Keratinocyte (primary cell): ENCODE data around the gene VRK1. TPM values are rescaled to one million over a fixed set of nuclear protein-coding genes. Genes with fewer than 3 reads are reported as not detected.

Source experiments
- DNase-seq: peaks from one replicate; pipeline ENCODE4 v3.0.0-alpha.2; 2011; ENCODE audit warnings: low read depth, missing footprints, low spot score
- FAIRE-seq: peaks from 2 replicates; lab custom pipeline; 2011; peaks lifted over from hg19 to GRCh38; lab: Jason Lieb, UNC
- H2AFZ ChIP-seq: 2 replicates; pipeline ENCODE4 v1.6.0; 2012; ENCODE audit warnings: low read length, control low read depth, inconsistent platforms; ENCODE audit not compliant: control insufficient read depth
- H3K27ac ChIP-seq: 2 replicates; pipeline ENCODE4 v1.5.1; 2011; ENCODE audit warnings: low read length; ENCODE audit not compliant: control insufficient read depth, insufficient read depth
- H3K27me3 ChIP-seq: 3 replicates; pipeline ENCODE4 v1.6.0; 2011; ENCODE audit warnings: low read length; ENCODE audit not compliant: control insufficient read depth, insufficient read depth; ENCODE audit errors: extremely low read depth
- H3K36me3 ChIP-seq, 2 experiments: 2 replicates in 1 of 2; 3 replicates in 1 of 2; pipeline ENCODE4 v1.5.1; 2011; ENCODE audit warnings: low read length in 2 of 2, mild to moderate bottlenecking in 1 of 2; ENCODE audit not compliant: control insufficient read depth in 2 of 2, insufficient read depth in 2 of 2; ENCODE audit errors: extremely low read depth in 1 of 2
- H3K4me1 ChIP-seq: 3 replicates; pipeline ENCODE4 v1.5.1; 2011; ENCODE audit warnings: low read length; ENCODE audit not compliant: control insufficient read depth, insufficient read depth; ENCODE audit errors: extremely low read depth
- H3K4me2 ChIP-seq: 3 replicates; pipeline ENCODE4 v1.6.0; 2011; ENCODE audit warnings: low read depth, low read length; ENCODE audit not compliant: control insufficient read depth, insufficient read depth; ENCODE audit errors: extremely low read depth
- H3K4me3 ChIP-seq, 3 experiments: fragments of 200-600 bp in 1 of 3; sonication (generic) in 1 of 3; 2 replicates in 2 of 3; 3 replicates in 1 of 3; pipeline ENCODE4 v1.5.1; 2011 to 2016; ENCODE audit warnings: low read length in 3 of 3, mild to moderate bottlenecking in 3 of 3, control low read depth in 2 of 3, inconsistent platforms in 1 of 3, low read depth in 1 of 3, mixed read lengths in 1 of 3, mixed run types in 1 of 3, moderate library complexity in 1 of 3; ENCODE audit not compliant: control insufficient read depth in 2 of 3, insufficient read depth in 2 of 3; ENCODE audit errors: extremely low read depth in 1 of 3
- H3K79me2 ChIP-seq: 2 replicates; pipeline ENCODE4 v1.6.0; 2012; ENCODE audit warnings: low read length; ENCODE audit not compliant: control insufficient read depth, insufficient read depth
- H3K9ac ChIP-seq: 3 replicates; pipeline ENCODE4 v1.6.0; 2011; ENCODE audit warnings: low read length; ENCODE audit not compliant: control insufficient read depth, insufficient read depth; ENCODE audit errors: extremely low read depth
- H3K9me1 ChIP-seq: 3 replicates; pipeline ENCODE4 v1.6.0; 2011; ENCODE audit warnings: low read length; ENCODE audit not compliant: control insufficient read depth, insufficient read depth; ENCODE audit errors: extremely low read depth
- H3K9me3 ChIP-seq: 2 replicates; pipeline ENCODE4 v1.5.1; 2012; ENCODE audit warnings: low read depth, low read length; ENCODE audit not compliant: control insufficient read depth
- H4K20me1 ChIP-seq: 3 replicates; pipeline ENCODE4 v1.6.0; 2011; ENCODE audit warnings: low read length; ENCODE audit not compliant: control insufficient read depth, insufficient read depth; ENCODE audit errors: extremely low read depth
- EZH2 ChIP-seq: IDR thresholded peaks from one replicate; pipeline ENCODE4 v1.6.1; 2012; ENCODE audit warnings: inconsistent platforms, mild to moderate bottlenecking, low read length, moderate library complexity
- dilution Hi-C: fragments of 300-500 bp; cut with MboI; formaldehyde crosslinking; loops from one replicate; pipeline ENCODE4 v1.7.0; 2020; ENCODE audit warnings: low sequenced_read_pairs; ENCODE audit not compliant: extremely low pct_ligation_motif_present
- polyA plus RNA-seq, 5 experiments: library from polyadenylated mRNA; depleted of rRNA in 3 of 5; stranded (reverse) in 3 of 5; stranded (forward) in 1 of 5; unstranded in 1 of 5; fragments of >200 nt; gene quantifications; 1 replicate in 1 of 5; 2 replicates in 3 of 5; 3 replicates in 1 of 5; pipeline versions ENCODE4 v1.2.1 to v1.2.3, GENCODE V29; 2011 to 2012; ENCODE audit warnings: missing spikeins in 2 of 5, low read depth in 1 of 5, low replicate concordance in 1 of 5
- TF ChIP-seq, protein P1 (sequence below), 3 experiments: IDR thresholded peaks in 1 of 3; conservative IDR thresholded peaks in 1 of 3; optimal IDR thresholded peaks in 1 of 3; 2 replicates in 2 of 3; 3 replicates in 1 of 3; pipeline versions ENCODE3 to v1.5.1; 2011; ENCODE audit warnings: low read length in 3 of 3, mild to moderate bottlenecking in 3 of 3, moderate library complexity in 2 of 3, control low read depth in 1 of 3, inconsistent platforms in 1 of 3; ENCODE audit not compliant: insufficient read depth in 2 of 3; ENCODE audit errors: extremely low read depth in 1 of 3

The VRK1 gene
- polyA plus RNA-seq, 1 donor (not counting 4 experiments of a cell fraction or from before 2014, with no cell fraction given): 27.1 TPM

DNA sequence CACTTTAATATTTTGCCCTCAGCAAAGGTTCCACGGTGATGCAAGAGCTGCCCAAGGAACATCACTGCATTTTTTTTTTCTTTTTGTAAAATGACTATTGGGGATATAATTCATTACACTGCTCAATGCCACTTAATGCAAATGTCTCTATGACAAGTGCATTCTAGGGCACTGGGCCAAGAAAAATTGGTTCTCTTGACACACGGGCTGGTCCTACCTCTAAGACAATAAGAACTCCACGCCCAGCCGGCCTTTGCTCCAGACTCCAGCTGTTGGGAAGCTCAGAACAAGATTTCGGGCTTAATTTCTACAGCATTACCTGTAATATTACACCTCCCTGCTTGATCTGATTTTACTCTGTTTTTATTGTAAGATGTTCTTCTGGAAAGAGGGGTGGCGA lies 48.8 kb upstream of the VRK1 start:
- H2AFZ ChIP-seq: no peak overlapping the region
- H3K79me2 ChIP-seq: no peaks in the 10 kb centered on the region
- no peaks in the 10 kb centered on the region for H4K20me1 ChIP-seq
- dilution Hi-C loops: no loop called here
- H3K27me3 ChIP-seq: peaks cover 17% of the 10 kb centered on the region
- no peak overlapping the region for H3K4me3 ChIP-seq
- no peaks in the 10 kb centered on the region for H3K36me3 ChIP-seq
- DNase-seq: no peak
- FAIRE-seq: no peak
- no peaks in the 10 kb centered on the region for H3K9me1 ChIP-seq
- TF ChIP-seq, protein P1, sequence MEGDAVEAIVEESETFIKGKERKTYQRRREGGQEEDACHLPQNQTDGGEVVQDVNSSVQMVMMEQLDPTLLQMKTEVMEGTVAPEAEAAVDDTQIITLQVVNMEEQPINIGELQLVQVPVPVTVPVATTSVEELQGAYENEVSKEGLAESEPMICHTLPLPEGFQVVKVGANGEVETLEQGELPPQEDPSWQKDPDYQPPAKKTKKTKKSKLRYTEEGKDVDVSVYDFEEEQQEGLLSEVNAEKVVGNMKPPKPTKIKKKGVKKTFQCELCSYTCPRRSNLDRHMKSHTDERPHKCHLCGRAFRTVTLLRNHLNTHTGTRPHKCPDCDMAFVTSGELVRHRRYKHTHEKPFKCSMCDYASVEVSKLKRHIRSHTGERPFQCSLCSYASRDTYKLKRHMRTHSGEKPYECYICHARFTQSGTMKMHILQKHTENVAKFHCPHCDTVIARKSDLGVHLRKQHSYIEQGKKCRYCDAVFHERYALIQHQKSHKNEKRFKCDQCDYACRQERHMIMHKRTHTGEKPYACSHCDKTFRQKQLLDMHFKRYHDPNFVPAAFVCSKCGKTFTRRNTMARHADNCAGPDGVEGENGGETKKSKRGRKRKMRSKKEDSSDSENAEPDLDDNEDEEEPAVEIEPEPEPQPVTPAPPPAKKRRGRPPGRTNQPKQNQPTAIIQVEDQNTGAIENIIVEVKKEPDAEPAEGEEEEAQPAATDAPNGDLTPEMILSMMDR (optimal IDR thresholded peaks at IDR 0.05 in 1 of 3, IDR thresholded peaks at IDR 0.05 in 1 of 3, conservative IDR thresholded peaks at IDR 0.05 in 1 of 3; ENCODE audit: extremely low read depth in 1 of 3, insufficient read depth in 2 of 3, low read length in 3 of 3): no peak
- TF ChIP-seq EZH2: no peak
- H3K9me3 ChIP-seq: no peaks in the 10 kb centered on the region
- no peak overlapping the region for H3K27ac ChIP-seq
- H3K4me2 ChIP-seq: no peak overlapping the region
- H3K9ac ChIP-seq: no peak overlapping the region
- H3K4me1 ChIP-seq: no peaks in the 10 kb centered on the region

DNA sequence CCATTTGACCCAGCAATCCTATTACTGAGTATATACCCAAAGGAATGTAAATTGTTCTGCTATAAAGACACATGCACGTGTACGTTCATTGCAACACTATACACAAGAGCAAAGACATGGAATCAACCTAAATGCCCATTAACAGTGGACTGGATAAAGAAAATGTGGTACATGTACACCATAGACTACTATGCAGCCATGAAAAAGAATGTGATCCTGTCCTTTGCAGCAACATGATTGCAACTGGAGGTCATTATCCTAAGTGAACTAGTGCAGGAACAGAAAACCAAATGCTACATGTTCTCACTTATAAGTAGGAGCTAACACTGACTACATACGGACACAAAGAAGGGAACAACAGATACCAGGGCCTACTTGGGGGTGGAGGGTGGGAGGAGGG lies 45.7 kb upstream of the VRK1 start:
- Histone ChIP-seq H3K4me3 (no peak overlapping the region), H3K36me3 (no peaks in the 10 kb centered on the region), H3K9me1 (no peaks in the 10 kb centered on the region), H2AFZ (no peak overlapping the region), H4K20me1 (no peaks in the 10 kb centered on the region), H3K9me3 (no peaks in the 10 kb centered on the region), H3K27me3 (peaks cover 5% of the 10 kb centered on the region), H3K27ac (no peak overlapping the region), H3K4me1 (no peaks in the 10 kb centered on the region), H3K79me2 (no peaks in the 10 kb centered on the region), H3K9ac (no peak overlapping the region), H3K4me2 (no peak overlapping the region)
- TF ChIP-seq EZH2: no peak
- TF ChIP-seq, protein P1 (optimal IDR thresholded peaks at IDR 0.05 in 1 of 3, IDR thresholded peaks at IDR 0.05 in 1 of 3, conservative IDR thresholded peaks at IDR 0.05 in 1 of 3; ENCODE audit: extremely low read depth in 1 of 3, insufficient read depth in 2 of 3, low read length in 3 of 3): no peak
- dilution Hi-C loops: no loop called here
- DNase-seq (no peak), FAIRE-seq (no peak)
